Lower leg skin (tissue), 3 donors: ENCODE data around the gene MAGI2.

Source experiments
- CTCF ChIP-seq, 3 donors: fragments of 450-650 bp; IDR thresholded peaks; one replicate each; pipeline ENCODE4 v1.5.1; 2016; ENCODE audit warnings: antibody characterized with exemption in 3 of 3, mild to moderate bottlenecking in 3 of 3, moderate library complexity in 2 of 3
- POLR2A ChIP-seq, 2 donors: fragments of 450-650 bp; IDR thresholded peaks; one replicate each; pipeline ENCODE4 v1.6.1; 2016 to 2017; ENCODE audit warnings: antibody characterized with exemption in 2 of 2, mild to moderate bottlenecking in 1 of 2, moderate library complexity in 1 of 2

GRCh38 chr7:78792006-78792405, 661.5 kb downstream of the MAGI2 start:
- TF ChIP-seq CTCF (IDR thresholded peaks at IDR 0.05) (no peak), POLR2A (IDR thresholded peaks at IDR 0.05) (no peak)
